GM12878 (cell line): ENCODE data around the gene LALBA. TPM values are rescaled to one million over a fixed set of nuclear protein-coding genes. Genes with fewer than 3 reads are reported as not detected.

Source experiments
- BMI1 ChIP-seq: fragments of 450-650 bp; IDR thresholded peaks from 2 replicates; pipeline ENCODE4 v1.6.1; 2016; ENCODE audit warnings: mild to moderate bottlenecking, moderate library complexity, borderline replicate concordance
- GABPA ChIP-seq: IDR thresholded peaks from 2 replicates; pipeline ENCODE4 v1.6.1; 2014; ENCODE audit warnings: antibody characterized with exemption, low read depth, mild to moderate bottlenecking, inconsistent platforms
- PAX5 ChIP-seq: IDR thresholded peaks from 2 replicates; pipeline ENCODE4 v1.6.1; 2011; ENCODE audit warnings: low read depth, low read length, borderline replicate concordance
- POLR2A ChIP-seq: IDR thresholded peaks from 2 replicates; pipeline ENCODE4 v1.6.1; 2011; ENCODE audit warnings: low read depth, mild to moderate bottlenecking, low read length
- TAF1 ChIP-seq: IDR thresholded peaks from 2 replicates; pipeline ENCODE4 v1.6.1; 2011; ENCODE audit warnings: mild to moderate bottlenecking, low read depth, low read length, borderline replicate concordance
- TBL1XR1 ChIP-seq: IDR thresholded peaks from 2 replicates; pipeline ENCODE4 v1.6.1; 2012; ENCODE audit warnings: low read depth, low read length, improper control_type of control experiment
- TCF3 ChIP-seq: IDR thresholded peaks from 2 replicates; pipeline ENCODE4 v1.6.1; 2012; ENCODE audit warnings: low read depth, mild to moderate bottlenecking, low read length, borderline replicate concordance; ENCODE audit not compliant: insufficient read depth
- ZNF622 ChIP-seq: fragments of 450-650 bp; IDR thresholded peaks from 2 replicates; pipeline ENCODE4 v1.6.1; 2017; ENCODE audit warnings: mild to moderate bottlenecking, inconsistent platforms
- ZSCAN29 ChIP-seq: fragments of 450-650 bp; IDR thresholded peaks from 2 replicates; pipeline ENCODE4 v1.6.1; 2017; ENCODE audit warnings: mild to moderate bottlenecking, moderate library complexity
- polyA plus RNA-seq, 11 experiments: library from polyadenylated mRNA; depleted of rRNA in 4 of 11; unstranded in 6 of 11; stranded (reverse) in 5 of 11; fragments of >200 nt; fragmentation: Nextera tagmentation in 4 of 11; fragmentation: Illumina TruSeq in 1 of 11; extraction: Ambion mirVana in 4 of 11; extraction: Trizol in 1 of 11; gene quantifications; 1 replicate in 1 of 11; 2 replicates in 10 of 11; pipeline versions ENCODE4 v1.2.1 to v1.2.3, GENCODE V29; 2011 to 2016; ENCODE audit warnings: inconsistent platforms in 2 of 11, missing spikeins in 2 of 11, low read depth in 1 of 11
- total RNA-seq, 4 experiments: library from RNA; depleted of rRNA in 3 of 4; stranded (reverse); fragments of >200 nt in 3 of 4; fragmentation: Illumina TruSeq in 1 of 4; extraction: Trizol in 1 of 4; gene quantifications; 2 replicates each; pipeline versions ENCODE4 v1.2.1 to v1.2.3, GENCODE V29; 2013 to 2021
- TF ChIP-seq, protein P1 (sequence below): fragments of 450-650 bp; IDR thresholded peaks from 2 replicates; pipeline ENCODE4 v1.6.1; 2016; ENCODE audit warnings: mild to moderate bottlenecking
- TF ChIP-seq, protein P2 (sequence below): fragments of 150-350 bp; IDR thresholded peaks from 2 replicates; pipeline ENCODE4 v1.6.1; 2016; ENCODE audit warnings: low read depth, low read length
- TF ChIP-seq, protein P3 (sequence below): IDR thresholded peaks from 2 replicates; pipeline ENCODE4 v1.6.1; 2011; ENCODE audit warnings: borderline replicate concordance, low read depth, mild to moderate bottlenecking, moderate library complexity, mixed read lengths, low read length; ENCODE audit not compliant: insufficient read depth; ENCODE audit errors: extremely low read length
- TF ChIP-seq, protein P4 (sequence below): fragments of 450-650 bp; IDR thresholded peaks from 2 replicates; pipeline ENCODE4 v1.6.1; 2017; ENCODE audit warnings: mild to moderate bottlenecking, low read depth, inconsistent platforms; ENCODE audit not compliant: poor library complexity, severe bottlenecking

Gene LALBA
- total and polyA plus RNA-seq, 10 of the 15 experiments (the other 5 are each of a cell fraction or from before 2014, with no cell fraction given) = not detected

DNA sequence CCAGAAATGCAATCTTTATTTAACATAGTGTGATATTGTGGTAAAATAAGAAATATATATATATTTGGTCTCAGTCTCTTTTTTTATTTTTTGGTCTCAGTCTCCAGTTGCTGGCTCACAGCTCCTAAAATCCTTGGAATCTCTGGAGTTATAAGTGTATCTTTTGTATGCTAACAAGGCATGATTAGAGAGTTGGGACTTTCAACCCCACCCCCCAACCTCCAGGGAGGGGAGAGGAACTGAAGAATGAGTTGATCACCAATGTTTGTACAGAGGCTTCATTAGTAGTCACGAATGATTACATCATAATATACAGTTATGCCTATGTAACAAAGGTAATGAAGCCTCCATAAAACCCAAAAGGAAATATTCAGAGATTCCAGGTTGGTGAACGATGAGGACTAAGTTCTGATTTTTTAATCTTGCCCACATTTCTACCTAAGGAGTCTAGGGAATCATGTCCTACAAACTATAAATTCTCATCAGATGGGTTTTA, 22.8 kb upstream of the LALBA start (continued):
- TF ChIP-seq GABPA (no peak), ZNF622 (no peak), POLR2A (no peak), TAF1 (no peak), BMI1 (no peak), ZSCAN29 (no peak), TCF3 (no peak), PAX5 (no peak), TBL1XR1 (no peak)
- TF ChIP-seq, protein P1, sequence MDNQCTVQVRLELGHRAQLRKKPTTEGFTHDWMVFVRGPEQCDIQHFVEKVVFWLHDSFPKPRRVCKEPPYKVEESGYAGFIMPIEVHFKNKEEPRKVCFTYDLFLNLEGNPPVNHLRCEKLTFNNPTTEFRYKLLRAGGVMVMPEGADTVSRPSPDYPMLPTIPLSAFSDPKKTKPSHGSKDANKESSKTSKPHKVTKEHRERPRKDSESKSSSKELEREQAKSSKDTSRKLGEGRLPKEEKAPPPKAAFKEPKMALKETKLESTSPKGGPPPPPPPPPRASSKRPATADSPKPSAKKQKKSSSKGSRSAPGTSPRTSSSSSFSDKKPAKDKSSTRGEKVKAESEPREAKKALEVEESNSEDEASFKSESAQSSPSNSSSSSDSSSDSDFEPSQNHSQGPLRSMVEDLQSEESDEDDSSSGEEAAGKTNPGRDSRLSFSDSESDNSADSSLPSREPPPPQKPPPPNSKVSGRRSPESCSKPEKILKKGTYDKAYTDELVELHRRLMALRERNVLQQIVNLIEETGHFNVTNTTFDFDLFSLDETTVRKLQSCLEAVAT = no peak
- TF ChIP-seq, protein P2, sequence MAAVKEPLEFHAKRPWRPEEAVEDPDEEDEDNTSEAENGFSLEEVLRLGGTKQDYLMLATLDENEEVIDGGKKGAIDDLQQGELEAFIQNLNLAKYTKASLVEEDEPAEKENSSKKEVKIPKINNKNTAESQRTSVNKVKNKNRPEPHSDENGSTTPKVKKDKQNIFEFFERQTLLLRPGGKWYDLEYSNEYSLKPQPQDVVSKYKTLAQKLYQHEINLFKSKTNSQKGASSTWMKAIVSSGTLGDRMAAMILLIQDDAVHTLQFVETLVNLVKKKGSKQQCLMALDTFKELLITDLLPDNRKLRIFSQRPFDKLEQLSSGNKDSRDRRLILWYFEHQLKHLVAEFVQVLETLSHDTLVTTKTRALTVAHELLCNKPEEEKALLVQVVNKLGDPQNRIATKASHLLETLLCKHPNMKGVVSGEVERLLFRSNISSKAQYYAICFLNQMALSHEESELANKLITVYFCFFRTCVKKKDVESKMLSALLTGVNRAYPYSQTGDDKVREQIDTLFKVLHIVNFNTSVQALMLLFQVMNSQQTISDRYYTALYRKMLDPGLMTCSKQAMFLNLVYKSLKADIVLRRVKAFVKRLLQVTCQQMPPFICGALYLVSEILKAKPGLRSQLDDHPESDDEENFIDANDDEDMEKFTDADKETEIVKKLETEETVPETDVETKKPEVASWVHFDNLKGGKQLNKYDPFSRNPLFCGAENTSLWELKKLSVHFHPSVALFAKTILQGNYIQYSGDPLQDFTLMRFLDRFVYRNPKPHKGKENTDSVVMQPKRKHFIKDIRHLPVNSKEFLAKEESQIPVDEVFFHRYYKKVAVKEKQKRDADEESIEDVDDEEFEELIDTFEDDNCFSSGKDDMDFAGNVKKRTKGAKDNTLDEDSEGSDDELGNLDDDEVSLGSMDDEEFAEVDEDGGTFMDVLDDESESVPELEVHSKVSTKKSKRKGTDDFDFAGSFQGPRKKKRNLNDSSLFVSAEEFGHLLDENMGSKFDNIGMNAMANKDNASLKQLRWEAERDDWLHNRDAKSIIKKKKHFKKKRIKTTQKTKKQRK = no peak
- TF ChIP-seq, protein P3, sequence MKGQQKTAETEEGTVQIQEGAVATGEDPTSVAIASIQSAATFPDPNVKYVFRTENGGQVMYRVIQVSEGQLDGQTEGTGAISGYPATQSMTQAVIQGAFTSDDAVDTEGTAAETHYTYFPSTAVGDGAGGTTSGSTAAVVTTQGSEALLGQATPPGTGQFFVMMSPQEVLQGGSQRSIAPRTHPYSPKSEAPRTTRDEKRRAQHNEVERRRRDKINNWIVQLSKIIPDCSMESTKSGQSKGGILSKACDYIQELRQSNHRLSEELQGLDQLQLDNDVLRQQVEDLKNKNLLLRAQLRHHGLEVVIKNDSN = no peak
- TF ChIP-seq, protein P4, sequence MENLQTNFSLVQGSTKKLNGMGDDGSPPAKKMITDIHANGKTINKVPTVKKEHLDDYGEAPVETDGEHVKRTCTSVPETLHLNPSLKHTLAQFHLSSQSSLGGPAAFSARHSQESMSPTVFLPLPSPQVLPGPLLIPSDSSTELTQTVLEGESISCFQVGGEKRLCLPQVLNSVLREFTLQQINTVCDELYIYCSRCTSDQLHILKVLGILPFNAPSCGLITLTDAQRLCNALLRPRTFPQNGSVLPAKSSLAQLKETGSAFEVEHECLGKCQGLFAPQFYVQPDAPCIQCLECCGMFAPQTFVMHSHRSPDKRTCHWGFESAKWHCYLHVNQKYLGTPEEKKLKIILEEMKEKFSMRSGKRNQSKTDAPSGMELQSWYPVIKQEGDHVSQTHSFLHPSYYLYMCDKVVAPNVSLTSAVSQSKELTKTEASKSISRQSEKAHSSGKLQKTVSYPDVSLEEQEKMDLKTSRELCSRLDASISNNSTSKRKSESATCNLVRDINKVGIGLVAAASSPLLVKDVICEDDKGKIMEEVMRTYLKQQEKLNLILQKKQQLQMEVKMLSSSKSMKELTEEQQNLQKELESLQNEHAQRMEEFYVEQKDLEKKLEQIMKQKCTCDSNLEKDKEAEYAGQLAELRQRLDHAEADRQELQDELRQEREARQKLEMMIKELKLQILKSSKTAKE = no peak
